Ectodermal cell (in vitro differentiated cells): ENCODE data around the gene CARD11.

Source experiments
- H3K27ac ChIP-seq: 2 replicates; pipeline ENCODE4 v1.7.0; 2013; ENCODE audit warnings: mild to moderate bottlenecking, low read depth, low read length; ENCODE audit not compliant: insufficient read depth, poor library complexity, severe bottlenecking
- H3K27me3 ChIP-seq: 2 replicates; pipeline ENCODE4 v1.7.0; 2013; ENCODE audit warnings: mild to moderate bottlenecking, low read length; ENCODE audit not compliant: insufficient read depth, control insufficient read depth, poor library complexity, severe bottlenecking
- H3K36me3 ChIP-seq: one replicate; pipeline ENCODE4 v1.7.0; 2013; ENCODE audit warnings: low read length; ENCODE audit not compliant: control insufficient read depth, insufficient read depth
- H3K4me1 ChIP-seq: one replicate; pipeline ENCODE4 v1.7.0; 2013; ENCODE audit warnings: low read length; ENCODE audit not compliant: control insufficient read depth, insufficient read depth
- H3K4me3 ChIP-seq: 2 replicates; pipeline ENCODE4 v1.7.0; 2013; ENCODE audit warnings: low read depth, low read length, control low read depth; ENCODE audit not compliant: insufficient read depth
- H3K9me3 ChIP-seq: 2 replicates; pipeline ENCODE4 v1.7.0; 2013; ENCODE audit warnings: mild to moderate bottlenecking, low read length, moderate library complexity; ENCODE audit not compliant: control insufficient read depth
- WGBS, 2 experiments: methylation state at CpG; one replicate each; pipeline ENCODE4 v1.1.7; 2013; ENCODE audit warnings: missing lambda C conversion rate in 2 of 2; 5-methylcytosine and 5-hydroxymethylcytosine counted together

The CARD11 gene

GRCh38 chr7:3007696-3008095 lies 36.0 kb downstream of the CARD11 start:
- WGBS, 2 experiments: 83 to 88% methylated on average over 6 of the region's 6 CpGs
- Histone ChIP-seq H3K4me1 (no peaks in the 10 kb centered on the region), H3K27ac (no peak overlapping the region), H3K36me3 (no peaks in the 10 kb centered on the region), H3K9me3 (no peaks in the 10 kb centered on the region), H3K27me3 (no peaks in the 10 kb centered on the region), H3K4me3 (no peak overlapping the region)

DNA sequence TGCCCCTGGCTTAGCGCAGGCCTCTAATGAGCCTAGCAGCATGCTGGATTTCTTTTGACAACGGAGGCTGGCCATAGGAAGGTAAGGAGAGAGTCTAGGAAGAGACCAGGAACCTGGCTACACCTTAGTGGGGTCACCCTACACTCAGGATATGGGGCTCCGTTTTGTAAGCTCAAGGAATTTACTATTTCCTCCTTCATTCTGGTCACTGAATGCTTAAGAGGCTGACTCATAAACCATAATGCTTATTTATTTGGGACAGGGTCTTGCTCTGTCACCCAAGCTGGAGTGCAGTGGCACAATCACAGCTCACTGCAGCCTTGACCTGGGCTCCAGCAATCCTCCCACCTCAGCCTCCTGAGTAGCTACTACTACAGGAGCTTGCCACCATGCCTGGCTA lies 38.4 kb downstream of the CARD11 start:
- Histone ChIP-seq H3K9me3 (no peaks in the 10 kb centered on the region), H3K27me3 (no peaks in the 10 kb centered on the region), H3K4me1 (no peaks in the 10 kb centered on the region), H3K36me3 (no peaks in the 10 kb centered on the region), H3K4me3 (no peak overlapping the region), H3K27ac (no peak overlapping the region)
- 91 to 93% methylated on average over 3 of the region's 3 CpGs for WGBS, 2 experiments

DNA sequence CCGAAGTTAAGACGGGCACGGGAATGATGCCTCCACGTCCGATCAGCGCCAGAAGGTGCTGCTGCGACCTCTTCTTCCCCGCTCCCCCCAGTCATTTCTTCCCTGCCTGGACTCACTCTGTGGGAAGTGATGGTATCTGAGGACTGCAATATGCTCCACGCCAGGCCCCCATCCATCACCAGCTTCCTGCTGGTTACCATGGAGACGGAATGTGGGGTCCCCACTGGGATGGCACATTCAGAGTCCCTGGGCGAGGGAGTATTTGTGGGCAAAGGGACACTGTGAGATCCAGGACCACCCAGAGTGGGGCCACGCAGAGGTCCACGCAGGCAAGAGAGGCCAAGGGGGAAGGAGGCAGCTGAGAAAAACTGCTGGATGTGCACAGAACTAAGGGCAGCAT lies 39.7 kb downstream of the CARD11 start:
- no peaks in the 10 kb centered on the region for H3K36me3 ChIP-seq
- no peak overlapping the region for H3K27ac ChIP-seq
- H3K4me1 ChIP-seq: no peaks in the 10 kb centered on the region
- no peaks in the 10 kb centered on the region for H3K27me3 ChIP-seq
- WGBS, 2 experiments: 78 to 80% methylated on average over 13 of the region's 13 CpGs
- H3K4me3 ChIP-seq: no peak overlapping the region
- no peaks in the 10 kb centered on the region for H3K9me3 ChIP-seq

- Histone ChIP-seq H3K4me1 (no peaks in the 10 kb centered on the region), H3K27ac (no peak overlapping the region), H3K4me3 (no peak overlapping the region), H3K36me3 (no peaks in the 10 kb centered on the region), H3K9me3 (no peaks in the 10 kb centered on the region), H3K27me3 (no peaks in the 10 kb centered on the region)
- WGBS, 2 experiments: 89 to 91% methylated on average over 7 of the region's 7 CpGs
These were observed 41.0 kb downstream of the CARD11 start for GRCh38 chr7:3002631-3003030.

DNA sequence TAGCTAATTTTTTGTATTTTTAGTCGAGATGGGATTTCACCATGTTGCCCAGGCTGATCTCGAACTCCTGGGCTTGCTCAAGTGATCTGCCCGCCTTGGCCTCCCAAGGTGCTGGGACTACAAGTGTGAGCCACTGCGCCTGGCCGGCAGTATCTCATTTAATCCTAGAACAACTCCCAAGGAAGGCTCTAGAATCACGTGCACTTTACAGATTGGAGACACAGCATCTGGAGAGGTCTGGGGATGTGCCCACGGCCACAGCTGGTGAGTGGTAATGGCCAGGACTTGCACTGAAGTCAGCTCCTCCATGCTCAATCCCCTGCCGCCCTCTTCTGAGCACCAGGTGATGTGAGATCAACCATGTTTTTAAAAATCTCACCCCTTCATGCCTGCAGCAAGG lies 43.1 kb downstream of the CARD11 start:
- 91 to 93% methylated on average over 8 of the region's 8 CpGs for WGBS, 2 experiments
- Histone ChIP-seq H3K36me3 (no peaks in the 10 kb centered on the region), H3K27ac (no peak overlapping the region)

GRCh38 chr7:2999078-2999500 lies 44.6 kb downstream of the CARD11 start:
- Histone ChIP-seq H3K27me3 (no peaks in the 10 kb centered on the region), H3K27ac (no peak overlapping the region), H3K9me3 (no peaks in the 10 kb centered on the region), H3K4me3 (no peak overlapping the region), H3K4me1 (no peaks in the 10 kb centered on the region), H3K36me3 (no peaks in the 10 kb centered on the region)
- 92 to 93% methylated on average over 8 of the region's 8 CpGs for WGBS, 2 experiments

More for the DNA sequence above, 43.1 kb downstream of the CARD11 start:
- no peaks in the 10 kb centered on the region for H3K9me3 ChIP-seq
- no peaks in the 10 kb centered on the region for H3K4me1 ChIP-seq
- no peak overlapping the region for H3K4me3 ChIP-seq
- H3K27me3 ChIP-seq: no peaks in the 10 kb centered on the region

DNA sequence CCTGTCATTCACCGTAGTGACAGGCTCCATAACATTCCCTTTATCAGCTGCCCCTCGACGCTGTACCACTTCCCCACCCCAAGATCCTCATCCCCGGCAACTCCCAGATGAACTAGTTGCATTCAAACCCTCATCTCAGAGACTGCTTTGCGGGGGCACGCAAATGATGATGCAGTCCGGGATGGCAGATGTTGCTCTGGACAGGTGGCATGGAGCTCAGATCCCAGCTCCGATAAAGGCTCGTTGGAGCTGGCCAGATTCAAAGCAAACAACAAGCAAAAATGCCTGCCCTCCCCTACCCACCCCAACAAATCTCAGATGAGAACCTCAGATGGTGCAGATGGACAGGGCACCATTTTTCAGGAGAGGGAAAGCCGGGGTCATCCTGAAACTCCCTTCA lies 46.7 kb downstream of the CARD11 start:
- 93 to 94% methylated on average over 10 of the region's 10 CpGs for WGBS, 2 experiments
- H3K9me3 ChIP-seq: no peaks in the 10 kb centered on the region
- no peak overlapping the region for H3K27ac ChIP-seq
- no peaks in the 10 kb centered on the region for H3K4me1 ChIP-seq
- no peaks in the 10 kb centered on the region for H3K27me3 ChIP-seq
- no peak overlapping the region for H3K4me3 ChIP-seq
- H3K36me3 ChIP-seq: no peaks in the 10 kb centered on the region

DNA sequence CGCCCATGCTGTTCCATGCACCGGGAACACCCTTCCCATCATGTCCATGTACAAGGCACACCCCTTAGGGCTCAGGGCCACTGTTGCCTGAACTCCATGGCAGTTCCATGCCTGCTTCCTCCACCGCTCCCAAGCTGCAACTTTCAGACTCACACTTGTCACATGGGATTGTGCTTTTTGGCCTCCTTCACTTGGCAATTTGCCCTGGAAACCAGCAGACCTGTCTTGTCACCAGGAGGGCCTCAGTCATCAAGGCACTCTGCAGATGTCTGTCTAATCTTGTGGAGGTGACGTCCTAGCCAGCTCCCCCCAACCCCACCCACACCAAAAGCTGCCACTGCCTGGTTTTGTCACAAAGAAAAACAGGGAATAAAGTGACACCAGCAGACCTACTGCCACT lies 47.5 kb downstream of the CARD11 start:
- H3K36me3 ChIP-seq: no peaks in the 10 kb centered on the region
- no peaks in the 10 kb centered on the region for H3K9me3 ChIP-seq
- no peaks in the 10 kb centered on the region for H3K27me3 ChIP-seq
- H3K4me1 ChIP-seq: no peaks in the 10 kb centered on the region
- 92 to 95% methylated on average over 4 of the region's 4 CpGs for WGBS, 2 experiments
- no peak overlapping the region for H3K27ac ChIP-seq
- no peak overlapping the region for H3K4me3 ChIP-seq

GRCh38 chr7:2993868-2994267 lies 49.8 kb downstream of the CARD11 start:
- no peaks in the 10 kb centered on the region for H3K4me1 ChIP-seq

GRCh38 chr7:2993396-2993795 lies 50.3 kb downstream of the CARD11 start:
- WGBS, 2 experiments: 90 to 92% methylated on average over 17 of the region's 17 CpGs
- Histone ChIP-seq H3K4me1 (no peaks in the 10 kb centered on the region), H3K27ac (no peak overlapping the region), H3K4me3 (no peak overlapping the region), H3K36me3 (no peaks in the 10 kb centered on the region), H3K9me3 (no peaks in the 10 kb centered on the region), H3K27me3 (no peaks in the 10 kb centered on the region)

More at GRCh38 chr7:2993868-2994267, 49.8 kb downstream of the CARD11 start:
- H3K4me3 ChIP-seq: no peak overlapping the region
- no peak overlapping the region for H3K27ac ChIP-seq
- WGBS, 2 experiments: 91% methylated on average over 14 of the region's 14 CpGs
- no peaks in the 10 kb centered on the region for H3K27me3 ChIP-seq
- no peaks in the 10 kb centered on the region for H3K9me3 ChIP-seq
- no peaks in the 10 kb centered on the region for H3K36me3 ChIP-seq

- H3K27me3 ChIP-seq: no peaks in the 10 kb centered on the region
- no peaks in the 10 kb centered on the region for H3K36me3 ChIP-seq
- no peak overlapping the region for H3K27ac ChIP-seq
- no peaks in the 10 kb centered on the region for H3K9me3 ChIP-seq
- WGBS, 2 experiments: 83 to 85% methylated on average over 5 to 6 of the region's 6 CpGs
- H3K4me1 ChIP-seq: no peaks in the 10 kb centered on the region
- H3K4me3 ChIP-seq: no peak overlapping the region
These were observed 52.7 kb downstream of the CARD11 start for GRCh38 chr7:2990949-2991470.
